ENCODE data around the gene IL13RA1. TPM values are rescaled to one million over a fixed set of nuclear protein-coding genes. Genes with fewer than 3 reads are reported as not detected.

IL13RA1 gene
- total RNA-seq, 4 donors from 2014 or later: 40.0 to 71.4 (median 46.8) TPM

DNA sequence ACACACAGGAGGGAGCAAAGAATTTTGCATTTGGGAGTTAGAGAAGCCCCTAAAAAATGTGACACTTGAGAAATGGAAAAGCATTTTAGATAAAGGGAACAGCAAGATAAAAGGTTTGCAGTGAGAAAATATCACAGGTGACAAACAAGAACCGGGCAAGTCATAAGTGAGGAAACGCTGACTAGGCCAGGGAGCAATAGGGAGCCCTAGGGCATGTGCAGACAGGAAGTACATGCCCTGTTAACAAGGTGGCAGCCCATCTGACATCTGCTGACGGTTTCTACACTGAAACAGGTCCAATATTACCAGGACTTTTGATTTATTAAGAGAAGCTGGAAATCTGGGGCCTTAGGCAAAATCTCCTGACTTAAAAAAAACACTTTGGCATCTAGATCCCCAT lies 4.0 kb upstream of the IL13RA1 start:
- 96 to 98% methylated on average over 3 of the region's 3 CpGs for WGBS, 2 donors
- H3K36me3 ChIP-seq: no peaks in the 10 kb centered on the region
- DNase-seq: no peak
- H3K4me1 ChIP-seq: peaks cover 0 to 17% of the 10 kb centered on the region in 2 donors
- no peak overlapping the region for H3K27ac ChIP-seq
- TF ChIP-seq, protein P1, sequence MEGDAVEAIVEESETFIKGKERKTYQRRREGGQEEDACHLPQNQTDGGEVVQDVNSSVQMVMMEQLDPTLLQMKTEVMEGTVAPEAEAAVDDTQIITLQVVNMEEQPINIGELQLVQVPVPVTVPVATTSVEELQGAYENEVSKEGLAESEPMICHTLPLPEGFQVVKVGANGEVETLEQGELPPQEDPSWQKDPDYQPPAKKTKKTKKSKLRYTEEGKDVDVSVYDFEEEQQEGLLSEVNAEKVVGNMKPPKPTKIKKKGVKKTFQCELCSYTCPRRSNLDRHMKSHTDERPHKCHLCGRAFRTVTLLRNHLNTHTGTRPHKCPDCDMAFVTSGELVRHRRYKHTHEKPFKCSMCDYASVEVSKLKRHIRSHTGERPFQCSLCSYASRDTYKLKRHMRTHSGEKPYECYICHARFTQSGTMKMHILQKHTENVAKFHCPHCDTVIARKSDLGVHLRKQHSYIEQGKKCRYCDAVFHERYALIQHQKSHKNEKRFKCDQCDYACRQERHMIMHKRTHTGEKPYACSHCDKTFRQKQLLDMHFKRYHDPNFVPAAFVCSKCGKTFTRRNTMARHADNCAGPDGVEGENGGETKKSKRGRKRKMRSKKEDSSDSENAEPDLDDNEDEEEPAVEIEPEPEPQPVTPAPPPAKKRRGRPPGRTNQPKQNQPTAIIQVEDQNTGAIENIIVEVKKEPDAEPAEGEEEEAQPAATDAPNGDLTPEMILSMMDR (IDR thresholded peaks at IDR 0.05): no peak
- TF ChIP-seq POLR2A (IDR thresholded peaks at IDR 0.05): no peak
- no peaks in the 10 kb centered on the region for H3K27me3 ChIP-seq
- no peaks in the 10 kb centered on the region for H3K9me3 ChIP-seq
- H3K4me3 ChIP-seq (replicated peaks in 1 of 3): no peak overlapping the region
- intact Hi-C loops (cut with DNase I): no loop called here

DNA sequence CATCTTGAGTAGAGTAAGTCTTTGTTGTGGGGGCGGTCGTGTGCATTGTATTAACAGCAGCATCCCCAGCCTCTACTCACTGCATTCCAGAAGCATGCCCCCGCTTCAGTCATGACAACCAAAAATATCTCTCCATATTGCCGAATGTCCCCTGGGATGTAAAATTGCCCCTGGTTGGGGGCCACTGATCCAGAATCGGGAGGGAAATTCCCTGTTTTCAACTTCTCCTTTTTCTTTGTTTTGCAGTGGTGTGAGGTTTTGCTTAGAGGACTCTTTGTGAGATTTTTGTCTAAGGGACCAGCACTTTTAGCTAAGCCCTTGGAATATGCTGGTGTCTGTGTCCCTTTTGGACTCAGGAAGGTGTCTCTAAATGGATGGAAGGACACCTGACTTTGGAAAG lies 3.0 kb upstream of the IL13RA1 start:
- intact Hi-C loops (cut with DNase I): no loop called here
- Histone ChIP-seq H3K36me3 (no peaks in the 10 kb centered on the region), H3K9me3 (no peaks in the 10 kb centered on the region), H3K27ac (peak overlapping the region in 1 of 3 donors; percentile 47), H3K27me3 (no peaks in the 10 kb centered on the region), H3K4me1 (peaks cover 0 to 17% of the 10 kb centered on the region in 2 donors), H3K4me3 (replicated peaks in 1 of 3) (no peak overlapping the region)
- TF ChIP-seq, protein P1 (IDR thresholded peaks at IDR 0.05): no peak
- TF ChIP-seq POLR2A (IDR thresholded peaks at IDR 0.05): no peak
- 90 to 96% methylated on average over 5 of the region's 5 CpGs for WGBS, 2 donors
- no peak for DNase-seq

DNA sequence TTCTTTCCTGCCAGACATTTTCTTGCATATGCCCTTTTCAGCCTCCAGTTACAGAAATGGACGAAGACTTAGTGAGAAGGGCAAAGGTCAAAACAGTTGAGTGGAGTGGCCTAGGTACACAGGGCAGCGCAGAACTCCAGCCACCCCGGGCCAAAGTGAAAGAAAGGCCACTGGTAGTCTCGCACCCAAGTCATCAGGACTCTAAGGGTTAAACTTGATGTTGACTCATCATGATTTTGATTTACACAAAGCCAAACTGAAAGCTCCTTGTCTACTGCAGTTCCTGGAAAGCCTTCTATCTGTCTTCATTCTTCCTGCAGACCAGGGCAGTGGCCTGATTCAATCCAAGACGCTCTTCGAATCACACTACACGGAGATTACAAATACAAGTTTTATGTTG lies 2.6 kb upstream of the IL13RA1 start:
- WGBS, 2 donors: 50 to 64% methylated on average over 7 of the region's 7 CpGs
- Histone ChIP-seq H3K27me3 (no peaks in the 10 kb centered on the region), H3K4me3 (replicated peaks in 1 of 3) (no peak overlapping the region), H3K9me3 (no peaks in the 10 kb centered on the region), H3K4me1 (peaks cover 0 to 17% of the 10 kb centered on the region in 2 donors), H3K36me3 (no peaks in the 10 kb centered on the region), H3K27ac (peak overlapping the region in 2 of 3 donors; percentile 41 to 47)
- TF ChIP-seq, protein P1 (IDR thresholded peaks at IDR 0.05): no peak
- no peak for TF ChIP-seq POLR2A (IDR thresholded peaks at IDR 0.05)
- DNase-seq: no peak
- intact Hi-C loops (cut with DNase I): no loop called here

DNA sequence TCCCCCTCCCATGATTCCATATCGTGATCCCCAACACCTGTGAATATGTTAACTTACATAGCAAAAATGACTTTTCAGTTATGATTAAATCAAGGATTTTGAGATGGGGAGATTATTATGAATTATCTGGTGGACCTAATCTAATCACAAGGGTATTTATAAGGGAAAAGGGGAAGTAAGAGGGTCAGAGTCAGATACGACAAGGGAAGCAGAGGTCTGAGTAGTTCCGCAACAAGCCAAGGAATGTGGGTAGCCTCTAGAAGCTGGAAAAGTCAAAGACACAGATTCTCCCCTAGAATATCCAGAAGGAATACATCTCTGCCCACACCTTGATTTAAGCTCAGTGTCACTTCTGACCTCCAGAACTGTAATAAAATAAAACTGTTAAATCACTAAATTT lies 1.0 kb upstream of the IL13RA1 start:
- intact Hi-C loops (cut with DNase I): no loop called here
- Histone ChIP-seq H3K27ac (peak overlapping the region; percentile 85 to 93 (median 88)), H3K27me3 (no peaks in the 10 kb centered on the region), H3K4me3 (replicated peaks in 1 of 3) (no peak overlapping the region), H3K36me3 (no peaks in the 10 kb centered on the region), H3K9me3 (no peaks in the 10 kb centered on the region), H3K4me1 (peaks cover 0 to 26% of the 10 kb centered on the region in 2 donors)
- WGBS, 2 donors: 85 to 93% methylated on average over 3 of the region's 3 CpGs
- no peak for DNase-seq
- TF ChIP-seq POLR2A (IDR thresholded peaks at IDR 0.05): no peak
- TF ChIP-seq, protein P1 (IDR thresholded peaks at IDR 0.05): no peak

DNA sequence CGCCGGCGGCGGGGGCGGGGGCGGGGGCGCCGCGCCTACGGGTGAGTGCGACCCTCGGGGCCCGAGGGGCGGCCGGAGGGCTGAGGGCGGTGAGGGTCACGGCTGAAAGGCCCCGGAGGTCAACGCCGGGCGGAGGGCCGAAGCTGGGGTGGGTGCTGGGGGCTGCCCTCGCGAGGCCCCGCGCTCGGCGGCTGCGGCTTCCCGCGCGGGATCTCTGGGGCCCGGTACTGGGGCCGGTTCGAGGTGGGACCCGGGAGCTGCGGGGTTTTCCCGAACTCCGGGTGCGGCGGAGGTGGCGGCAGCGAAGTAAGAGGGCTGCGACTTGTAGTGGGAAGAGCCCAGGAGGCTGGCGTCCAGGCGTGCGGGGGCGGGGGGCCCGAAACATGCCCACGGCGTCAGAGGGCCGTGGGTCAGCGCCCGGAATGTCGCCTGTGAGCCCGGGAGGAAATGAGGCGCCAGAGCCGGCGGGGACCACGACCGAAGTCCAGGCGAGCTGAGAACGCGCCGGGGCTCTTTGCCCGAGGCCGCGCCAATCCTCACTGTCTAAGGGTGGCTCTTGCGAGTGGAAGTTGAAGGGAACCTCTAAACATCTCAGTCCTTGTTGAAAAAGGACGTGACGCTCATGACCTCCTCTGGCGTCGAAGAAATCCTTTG lies 407 bp downstream of the IL13RA1 start:
- Histone ChIP-seq H3K27me3 (no peaks in the 10 kb centered on the region), H3K4me1 (peaks cover 0 to 26% of the 10 kb centered on the region in 2 donors), H3K4me3 (replicated peaks in 1 of 3) (peak overlapping the region in 2 of 3 donors; percentile 44 to 55), H3K36me3 (no peaks in the 10 kb centered on the region), H3K27ac (peak overlapping the region; percentile 78 to 93 (median 88)), H3K9me3 (no peaks in the 10 kb centered on the region)
- peak in 1 of 2 donors; percentile 28 for TF ChIP-seq POLR2A (IDR thresholded peaks at IDR 0.05)
- TF ChIP-seq, protein P1 (IDR thresholded peaks at IDR 0.05): no peak
- peak; percentile 52 to 54 for DNase-seq
- intact Hi-C loops (cut with DNase I): no loop called here
- WGBS, 2 donors: 0% methylated on average over 4 to 5 of the region's 73 CpGs

All from thyroid gland (tissue), 4 donors.